Esophagus squamous epithelium (tissue), 5 donors: ENCODE data around the gene GPT2. TPM values are rescaled to one million over a fixed set of nuclear protein-coding genes. Genes with fewer than 3 reads are reported as not detected.

ENCODE experiments used
- DNase-seq: peaks from one replicate; lab custom pipeline; 2025; lab: John Stamatoyannopoulos, UW
- H3K27ac ChIP-seq, 4 donors: fragments of 200-600 bp; sonication (generic); one replicate each; pipeline ENCODE4 v1.5.1; 2016 to 2019; ENCODE audit warnings: mild to moderate bottlenecking in 1 of 4
- H3K27me3 ChIP-seq, 4 donors: fragments of 200-600 bp; sonication (generic); 1 replicate in 3 of 4; 2 replicates in 1 of 4; pipeline versions ENCODE4 v1.5.1 to v1.6.0; 2017 to 2021; ENCODE audit warnings: antibody characterized with exemption in 1 of 4
- H3K36me3 ChIP-seq, 3 donors: fragments of 200-600 bp; sonication (generic); one replicate each; pipeline ENCODE4 v1.5.1; 2016 to 2019
- H3K4me1 ChIP-seq, 3 donors: fragments of 200-600 bp; sonication (generic); one replicate each; pipeline ENCODE4 v1.5.1; 2017 to 2019
- H3K4me3 ChIP-seq, 4 donors: fragments of 200-600 bp; sonication (generic); 1 replicate in 3 of 4; 2 replicates in 1 of 4; pipeline ENCODE4 v1.5.1; 2016 to 2019; ENCODE audit warnings: mild to moderate bottlenecking in 2 of 4, moderate library complexity in 1 of 4
- H3K9me3 ChIP-seq, 3 donors: fragments of 200-600 bp; sonication (generic); one replicate each; pipeline ENCODE4 v1.5.1; 2016 to 2019
- CTCF ChIP-seq, 6 experiments: fragments of 450-650 bp in 4 of 6; fragments of 200-600 bp in 2 of 6; sonication (generic) in 2 of 6; IDR thresholded peaks; one replicate each; pipeline ENCODE4 v1.5.1; 2016 to 2019; ENCODE audit warnings: antibody characterized with exemption in 6 of 6, mild to moderate bottlenecking in 4 of 6, moderate library complexity in 4 of 6
- POLR2A ChIP-seq, 4 donors: fragments of 450-650 bp; IDR thresholded peaks; one replicate each; pipeline ENCODE4 v1.6.1; 2017; ENCODE audit warnings: antibody characterized with exemption in 4 of 4, mild to moderate bottlenecking in 4 of 4, moderate library complexity in 3 of 4
- WGBS, 2 donors: methylation state at CpG; one replicate each; pipeline ENCODE4 v1.1.5; 2018; 5-methylcytosine and 5-hydroxymethylcytosine counted together
- intact Hi-C: fragments of 100-400 bp; cut with DNase I; formaldehyde crosslinking; loops from one replicate; pipeline ENCODE4 v1.15.0; 2022
- total RNA-seq, 4 donors: library from RNA; depleted of rRNA; stranded (reverse); fragments of >200 nt; gene quantifications; one replicate each; pipeline ENCODE4 v1.1.0, GENCODE V29; 2016
- donor health status: DM: yes; HTN: yes; CAD: no.

The GPT2 gene
- total RNA-seq, 4 donors from 2014 or later, result 43.3 to 113 (median 77.2) TPM

DNA sequence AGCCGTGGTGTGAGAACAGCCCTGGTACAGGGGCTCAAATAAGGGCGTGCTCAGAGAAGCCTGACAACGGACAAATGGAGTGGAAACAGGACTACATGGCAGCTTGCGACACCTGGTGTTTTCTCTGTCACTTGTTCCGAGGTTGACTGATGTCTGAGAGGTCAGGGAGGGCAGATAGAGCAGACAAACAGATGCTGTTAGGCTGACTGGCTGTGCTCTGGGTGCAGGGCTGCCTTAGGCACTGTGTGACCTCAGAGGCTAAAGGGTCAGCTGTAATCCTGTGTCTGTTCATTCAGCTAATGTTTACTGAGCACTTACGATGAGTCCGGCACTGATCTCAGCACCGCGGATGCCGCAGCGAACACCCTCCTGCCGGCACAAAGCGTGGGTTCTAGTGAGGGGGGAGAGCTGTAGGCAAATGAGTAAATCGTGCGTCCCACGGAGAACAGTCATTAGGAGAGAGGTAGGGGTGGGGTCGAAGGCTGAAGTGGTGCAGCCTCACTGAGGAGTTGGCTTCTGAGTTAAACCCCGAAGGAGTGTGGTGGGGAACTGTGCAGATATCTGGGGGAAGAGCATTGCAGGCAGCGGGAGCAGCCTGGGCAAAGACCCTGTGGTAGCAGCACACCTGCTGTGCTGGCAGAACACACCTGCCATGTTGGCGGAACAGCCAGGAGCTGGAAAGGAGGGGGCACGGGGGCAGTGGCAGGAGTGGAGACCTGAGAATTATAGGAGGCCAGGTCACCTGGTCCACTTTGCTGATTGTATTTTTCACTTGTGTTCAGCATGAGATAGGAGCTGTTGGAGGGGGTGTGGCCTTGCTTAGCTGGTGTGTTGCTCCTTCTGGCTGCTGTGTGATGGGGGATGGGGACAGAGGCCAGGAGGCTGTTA, 35.0 kb downstream of the GPT2 start:
- WGBS, 2 donors, result 52 to 68% methylated on average over 14 to 17 of the region's 21 CpGs
- no peak overlapping the region for H3K4me3 ChIP-seq
- no peak for DNase-seq
- H3K27ac ChIP-seq, result peak overlapping the region in 2 of 4 donors; percentile 68 to 74
- intact Hi-C loops, result no loop called here
- peaks cover 7 to 87% (median 7%) of the 10 kb centered on the region in 3 donors for H3K36me3 ChIP-seq
- TF ChIP-seq POLR2A (IDR thresholded peaks at IDR 0.05) (no peak), CTCF (IDR thresholded peaks at IDR 0.05) (no peak)
- H3K27me3 ChIP-seq, result no peaks in the 10 kb centered on the region
- H3K4me1 ChIP-seq, result peaks cover 3 to 53% (median 11%) of the 10 kb centered on the region in 3 donors
- no peaks in the 10 kb centered on the region for H3K9me3 ChIP-seq

DNA sequence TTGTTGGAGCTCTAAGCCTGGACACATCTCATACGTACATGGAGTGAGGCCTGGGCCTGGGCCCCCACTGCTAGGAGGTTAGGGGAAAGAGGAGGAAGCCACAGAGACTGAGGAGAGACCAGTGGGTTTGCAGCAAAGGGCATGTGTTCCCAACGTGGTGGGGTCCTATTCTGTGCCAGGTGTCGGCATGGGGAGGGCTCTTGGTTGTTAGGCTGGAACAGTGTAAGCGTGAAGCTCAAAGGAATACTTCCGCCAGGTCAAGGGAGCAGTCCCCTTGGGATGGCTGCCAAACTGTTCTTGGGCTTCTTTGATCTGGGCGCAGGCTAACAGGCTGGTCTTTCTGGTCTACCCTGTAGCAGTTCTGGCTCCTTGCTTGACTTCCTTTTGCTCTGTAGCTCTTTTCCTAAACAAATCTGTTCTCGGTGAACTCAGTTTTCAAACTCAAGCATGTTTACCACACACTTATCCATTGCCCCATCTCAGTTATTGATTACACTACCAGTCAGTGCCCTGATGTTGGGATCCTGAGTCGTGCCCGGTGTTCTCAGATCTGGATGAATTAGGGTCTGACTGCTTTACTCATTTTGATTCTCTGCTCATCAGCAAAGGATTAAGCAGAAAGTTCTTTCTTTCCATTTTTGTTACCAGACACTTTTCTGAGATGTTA, 36.4 kb downstream of the GPT2 start:
- no peak for TF ChIP-seq POLR2A (IDR thresholded peaks at IDR 0.05)
- no peak for TF ChIP-seq CTCF (IDR thresholded peaks at IDR 0.05)
- 38 to 41% methylated on average over 9 of the region's 9 CpGs for WGBS, 2 donors
- H3K36me3 ChIP-seq, result peaks cover 14 to 87% (median 15%) of the 10 kb centered on the region in 3 donors

GRCh38 chr16:46922239-46922638, 38.1 kb downstream of the GPT2 start:
- H3K36me3 ChIP-seq, result peaks cover 15 to 87% (median 17%) of the 10 kb centered on the region in 3 donors
- peak overlapping the region in 3 of 4 donors; percentile 17 to 74 (median 68) for H3K27ac ChIP-seq
- no peaks in the 10 kb centered on the region for H3K9me3 ChIP-seq
- no peaks in the 10 kb centered on the region for H3K27me3 ChIP-seq
- WGBS, 2 donors, result 97 to 100% methylated on average over 1 to 5 of the region's 10 CpGs
- intact Hi-C loops, result no loop called here
- no peak overlapping the region for H3K4me3 ChIP-seq
- TF ChIP-seq CTCF (IDR thresholded peaks at IDR 0.05), result no peak
- no peak for TF ChIP-seq POLR2A (IDR thresholded peaks at IDR 0.05)
- peaks cover 6 to 61% (median 11%) of the 10 kb centered on the region in 3 donors for H3K4me1 ChIP-seq
- DNase-seq, result no peak

More for the DNA sequence above, 36.4 kb downstream of the GPT2 start:
- Histone ChIP-seq H3K4me1 (peaks cover 6 to 61% (median 11%) of the 10 kb centered on the region in 3 donors), H3K27me3 (no peaks in the 10 kb centered on the region), H3K27ac (peak overlapping the region; percentile 52 to 74 (median 63)), H3K9me3 (no peaks in the 10 kb centered on the region), H3K4me3 (no peak overlapping the region)
- intact Hi-C loops, result no loop called here
- DNase-seq, result no peak

DNA sequence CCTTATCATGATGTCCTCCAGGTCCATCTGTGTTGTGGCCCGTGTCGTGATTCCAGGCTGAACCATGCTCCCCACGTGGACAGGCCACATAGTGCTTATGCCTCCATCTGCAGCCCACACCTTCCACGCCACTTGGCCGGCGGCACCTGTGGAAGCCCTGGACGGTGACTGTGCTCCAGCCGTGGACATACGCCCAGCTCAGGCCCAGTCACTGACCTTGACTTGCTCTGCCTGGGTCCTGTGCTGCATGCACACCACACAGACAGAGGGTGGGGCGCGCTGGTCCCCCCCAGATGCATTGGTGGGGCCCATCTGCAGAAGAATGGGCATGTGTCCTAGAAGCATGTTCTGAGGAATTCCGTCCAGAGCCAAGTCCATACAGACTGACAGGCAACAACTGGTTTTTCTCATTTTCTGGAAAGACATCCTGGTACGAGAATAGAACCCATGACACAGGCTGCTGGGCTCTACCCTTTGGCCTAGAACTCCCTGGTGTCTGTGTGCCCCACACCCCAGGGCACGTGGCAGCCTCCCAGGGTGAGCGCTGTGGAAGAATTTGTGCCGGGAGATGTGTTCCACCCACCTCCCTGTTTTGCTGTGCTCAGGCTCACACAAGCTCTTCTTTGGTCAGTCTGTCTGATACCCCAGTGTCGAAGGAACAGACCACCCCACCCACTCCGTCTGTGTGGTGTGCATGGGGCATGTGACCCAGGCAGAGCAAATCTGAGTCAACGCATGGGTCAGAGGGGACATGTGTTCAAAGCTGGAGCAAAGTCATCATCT, 39.5 kb downstream of the GPT2 start:
- intact Hi-C loops, result no loop called here
- Histone ChIP-seq H3K36me3 (peaks cover 15 to 87% (median 17%) of the 10 kb centered on the region in 3 donors), H3K4me1 (peaks cover 6 to 57% (median 11%) of the 10 kb centered on the region in 3 donors), H3K27me3 (no peaks in the 10 kb centered on the region), H3K27ac (peak overlapping the region in 3 of 4 donors; percentile 34 to 57 (median 36)), H3K9me3 (no peaks in the 10 kb centered on the region), H3K4me3 (no peak overlapping the region)
- TF ChIP-seq POLR2A (IDR thresholded peaks at IDR 0.05), result no peak
- no peak for TF ChIP-seq CTCF (IDR thresholded peaks at IDR 0.05)
- DNase-seq, result no peak
- 80 to 85% methylated on average over 11 to 15 of the region's 19 CpGs for WGBS, 2 donors
